ENCODE measurements around the gene ZDHHC3. TPM values are rescaled to one million over a fixed set of nuclear protein-coding genes. Genes with fewer than 3 reads are reported as not detected.

Gene ZDHHC3
- total RNA-seq, 1 experiment from 2014 or later: 136 TPM

DNA sequence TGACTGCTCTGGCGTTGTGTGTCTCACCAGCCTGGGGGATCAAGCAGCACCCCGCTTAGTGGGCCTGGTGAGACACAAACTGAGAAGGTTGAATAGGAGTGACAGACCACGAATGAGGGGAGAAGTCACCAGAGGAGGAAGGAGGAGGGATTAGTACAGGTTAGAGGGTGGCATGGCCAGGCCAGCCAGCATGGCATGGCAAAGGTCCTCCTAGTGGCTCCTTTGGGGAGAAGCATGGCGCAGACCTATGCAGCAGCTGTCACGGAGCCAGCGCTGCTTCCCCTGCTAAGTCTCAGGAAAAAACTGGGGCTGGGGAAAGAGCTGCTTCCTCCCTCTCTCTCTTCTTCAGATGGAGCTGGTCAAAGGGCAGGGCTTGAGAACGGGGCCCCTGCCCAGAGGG is 48.6 kb downstream of the ZDHHC3 start:
- DNase-seq (ENCODE audit: low spot score): no peak

DNA sequence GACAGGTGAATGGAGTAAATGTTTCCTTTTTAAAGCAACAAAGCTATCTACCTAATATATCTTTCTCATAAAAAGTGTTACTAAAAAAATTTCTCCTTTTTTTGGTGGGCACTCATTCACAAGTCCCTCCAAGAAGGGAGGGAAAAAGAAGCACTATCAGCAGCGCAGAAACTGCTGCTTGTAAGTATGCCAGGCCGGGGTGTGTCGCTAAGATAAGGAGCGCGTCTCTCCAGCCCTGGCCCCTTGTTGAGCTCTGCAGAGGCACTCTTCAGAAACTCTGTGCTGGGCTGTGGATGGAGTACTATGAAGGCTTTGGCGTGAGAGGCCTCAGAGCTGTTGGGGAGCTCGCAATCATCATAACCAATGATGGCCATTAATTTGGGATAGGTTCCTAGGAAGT is 49.1 kb downstream of the ZDHHC3 start:
- no peak for DNase-seq (ENCODE audit: low spot score)

DNA sequence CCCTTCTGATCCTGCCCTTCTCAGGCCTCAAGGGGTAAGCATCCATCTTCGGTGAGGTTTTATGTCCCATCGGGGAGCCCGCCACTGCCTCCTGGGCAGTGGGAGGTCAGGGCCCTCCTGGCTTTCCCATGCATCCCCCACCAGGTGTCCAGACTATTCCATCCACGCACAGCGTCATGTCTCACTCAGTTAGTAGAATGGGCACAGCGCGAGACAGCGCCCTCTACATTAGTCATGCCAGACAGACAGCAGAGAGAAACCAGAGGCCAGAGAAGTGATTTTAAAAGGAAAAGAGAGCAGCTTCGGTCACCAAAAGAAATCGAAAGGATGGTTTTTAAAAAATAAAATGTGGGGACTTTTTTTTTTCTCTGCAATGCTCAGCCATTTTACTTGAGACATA is 49.8 kb downstream of the ZDHHC3 start:
- no peak for DNase-seq (ENCODE audit: low spot score)

DNA sequence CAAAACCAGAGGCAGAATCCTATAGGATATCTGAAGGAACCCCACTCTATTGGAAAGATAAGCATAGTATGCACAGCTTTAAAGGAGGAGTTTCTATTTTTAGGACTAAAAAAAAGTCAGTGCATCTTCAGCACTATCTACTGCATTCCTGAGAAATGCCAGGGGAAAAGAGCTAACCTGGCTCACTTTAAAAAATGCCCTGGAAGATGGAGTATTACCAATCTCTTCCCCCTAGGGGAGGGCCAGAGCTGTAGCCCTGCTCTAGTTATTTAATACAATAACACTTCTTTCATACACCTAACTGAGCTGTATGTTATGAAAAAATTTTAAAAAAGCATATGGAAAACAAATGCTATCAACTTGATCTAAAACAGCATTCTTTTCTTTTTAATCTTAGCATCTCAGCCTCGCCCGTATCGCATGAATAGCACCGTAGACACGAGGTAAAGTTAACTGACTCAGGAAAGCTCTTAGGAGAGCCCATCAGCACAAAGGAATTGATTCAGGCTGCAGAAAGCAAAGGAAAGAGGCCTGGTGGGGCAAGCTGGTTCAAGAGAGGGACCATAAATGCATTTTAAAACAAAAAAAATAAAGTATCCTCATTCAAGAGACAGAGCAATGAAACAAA is 51.4 kb downstream of the ZDHHC3 start:
- no peak for DNase-seq (ENCODE audit: low spot score)

DNA sequence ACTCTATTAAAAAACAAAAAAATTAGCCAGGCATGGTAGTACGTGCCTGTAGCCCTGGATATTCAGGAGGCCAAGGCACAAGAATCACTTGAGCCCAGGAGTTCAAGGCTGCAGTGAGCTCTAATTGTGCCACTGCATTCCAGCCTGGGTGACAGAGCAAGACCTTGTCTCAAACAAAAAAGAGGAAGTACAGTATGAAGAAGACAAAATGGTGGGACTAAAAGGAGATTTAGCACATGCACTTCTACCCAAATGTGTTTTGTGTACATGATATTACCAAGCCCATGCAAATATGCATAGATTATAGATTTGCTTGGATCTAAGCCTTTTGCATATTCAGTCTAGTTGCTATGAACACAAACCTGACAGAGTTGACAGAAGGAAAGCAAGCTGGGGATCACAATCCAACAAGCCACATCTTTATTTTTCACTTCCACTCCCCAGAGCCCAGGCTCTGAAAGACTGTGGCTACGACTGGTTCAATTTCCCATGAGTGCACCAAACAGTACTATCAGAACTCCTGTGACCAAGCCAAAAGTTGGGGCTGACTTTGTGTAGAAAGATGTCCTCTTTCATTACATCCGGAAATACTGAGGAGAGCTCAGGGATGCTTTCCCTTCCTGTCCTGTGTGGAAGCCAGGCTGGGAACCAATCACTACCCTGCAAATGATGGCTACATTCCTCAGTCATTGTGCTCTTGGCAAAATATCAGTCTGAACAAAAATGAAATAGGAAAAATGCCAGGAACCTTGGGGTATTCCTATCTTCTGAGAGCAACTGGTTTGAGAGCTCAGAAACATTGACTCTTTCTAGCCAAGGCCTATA is 52.1 kb downstream of the ZDHHC3 start:
- no peak for DNase-seq (ENCODE audit: low spot score)

DNA sequence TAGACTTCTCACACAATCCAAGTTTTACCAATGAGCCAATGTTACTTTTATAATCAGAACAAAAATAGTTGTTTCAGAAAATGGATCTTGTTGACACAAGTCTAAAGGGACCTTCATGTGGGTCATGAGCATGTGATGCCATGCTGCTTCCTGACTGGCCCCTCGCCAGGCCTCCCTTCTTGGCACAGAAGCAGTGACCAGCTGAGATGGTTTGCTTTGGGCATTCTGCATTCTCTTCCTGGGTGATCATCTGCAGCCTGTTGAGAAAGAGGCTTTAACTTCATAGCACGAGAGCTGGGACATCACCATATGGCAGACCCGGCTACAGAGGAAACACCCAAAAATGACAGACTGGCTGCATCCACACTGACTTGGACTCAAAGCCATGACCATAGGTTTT is 55.9 kb downstream of the ZDHHC3 start:
- DNase-seq (ENCODE audit: low spot score): no peak

DNA sequence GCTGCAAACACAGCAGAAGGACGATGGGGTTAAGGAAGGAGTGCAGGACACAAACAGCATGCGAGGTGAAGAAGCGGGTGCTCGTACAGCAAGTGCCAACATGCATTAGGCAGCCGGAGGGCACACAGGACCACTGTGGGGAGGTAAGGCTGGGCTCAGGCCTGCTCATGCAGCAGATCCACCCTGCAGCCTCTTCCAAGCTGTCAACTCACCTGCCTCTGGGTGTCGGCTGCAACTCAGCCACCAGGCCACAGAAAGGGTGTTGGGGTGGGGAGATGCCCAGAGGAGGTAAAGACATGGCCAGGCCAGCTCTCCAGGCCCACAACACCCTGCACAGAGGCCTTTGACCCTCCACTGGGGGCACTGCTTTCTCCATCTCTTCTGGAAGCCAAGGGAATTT is 57.4 kb downstream of the ZDHHC3 start:
- DNase-seq (ENCODE audit: low spot score): no peak

DNA sequence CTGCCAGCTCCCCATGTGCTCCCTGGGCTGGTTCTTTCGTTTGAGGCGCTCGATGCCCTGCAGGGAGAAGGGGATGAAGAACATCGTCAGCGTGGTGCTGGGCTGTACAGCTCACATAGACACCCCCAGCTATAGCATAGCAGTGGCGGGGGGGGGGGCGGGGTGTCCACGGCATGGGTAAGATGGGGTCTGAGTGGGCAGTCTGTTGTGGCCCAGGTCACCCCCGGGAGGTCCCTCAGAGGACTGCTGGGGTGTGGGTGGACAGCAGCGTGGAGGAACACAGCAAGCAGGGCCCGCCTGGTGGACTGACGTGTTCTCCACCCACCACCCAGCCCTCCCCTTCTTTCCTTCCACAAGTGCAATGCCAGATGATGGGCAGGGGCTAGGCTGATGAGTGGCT is 57.9 kb downstream of the ZDHHC3 start:
- DNase-seq (ENCODE audit: low spot score): no peak

DNA sequence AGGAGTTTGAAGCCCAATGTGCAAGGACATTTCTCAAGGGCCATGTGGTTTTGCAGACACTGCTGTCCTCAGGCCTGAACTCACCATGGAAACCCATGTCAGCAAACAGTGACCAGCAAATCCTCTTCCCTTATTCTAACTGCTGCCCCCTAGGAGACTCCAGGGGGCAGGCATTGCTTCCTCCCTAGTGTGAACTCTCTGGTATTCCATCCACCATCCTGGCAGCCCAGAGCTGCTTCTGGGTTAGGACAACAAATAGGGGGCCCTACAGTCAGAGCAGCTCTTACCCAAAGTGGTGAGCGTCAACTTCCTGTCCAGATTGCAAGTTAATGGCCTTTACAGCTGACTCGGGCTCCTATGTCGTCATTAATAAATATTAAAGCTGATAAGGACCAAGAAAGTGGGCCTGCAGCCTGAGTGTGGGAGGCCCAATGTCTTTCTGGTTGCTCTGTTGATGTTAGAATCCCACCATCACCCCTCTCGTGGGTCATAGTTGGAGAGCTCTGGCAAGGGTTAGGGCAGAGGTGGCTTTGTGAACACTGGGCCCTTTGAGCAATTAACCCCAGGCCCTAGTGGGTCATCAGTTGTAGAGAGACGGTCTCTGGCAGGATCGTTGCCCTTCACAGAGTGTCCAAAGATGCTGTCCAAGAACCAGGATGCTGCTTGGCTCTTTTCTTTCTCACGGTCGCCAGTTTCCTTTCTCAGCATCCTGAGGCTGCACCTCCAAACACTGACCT is 60.1 kb downstream of the ZDHHC3 start:
- peak; percentile 8 for DNase-seq (ENCODE audit: low spot score)

DNA sequence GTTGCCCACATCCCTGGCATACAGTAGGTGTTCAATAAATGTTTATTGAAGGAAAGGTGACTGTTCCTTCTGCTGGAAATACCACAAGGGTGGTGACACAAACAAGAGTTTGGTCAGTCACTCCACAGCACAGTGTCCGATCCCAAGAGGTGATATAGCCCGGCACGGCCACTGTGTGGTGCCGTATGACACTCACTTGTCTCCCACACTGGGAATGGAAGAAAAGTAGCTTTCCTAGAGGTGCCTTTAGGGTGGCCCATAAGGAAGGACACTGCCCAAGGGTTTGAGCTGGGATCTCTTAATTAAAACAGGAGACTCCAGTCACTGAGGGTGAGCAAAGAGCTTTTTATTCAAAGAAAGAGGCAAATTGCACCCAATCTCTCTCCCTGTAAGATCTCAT is 61.0 kb downstream of the ZDHHC3 start:
- DNase-seq (ENCODE audit: low spot score): peak; percentile 39

DNA sequence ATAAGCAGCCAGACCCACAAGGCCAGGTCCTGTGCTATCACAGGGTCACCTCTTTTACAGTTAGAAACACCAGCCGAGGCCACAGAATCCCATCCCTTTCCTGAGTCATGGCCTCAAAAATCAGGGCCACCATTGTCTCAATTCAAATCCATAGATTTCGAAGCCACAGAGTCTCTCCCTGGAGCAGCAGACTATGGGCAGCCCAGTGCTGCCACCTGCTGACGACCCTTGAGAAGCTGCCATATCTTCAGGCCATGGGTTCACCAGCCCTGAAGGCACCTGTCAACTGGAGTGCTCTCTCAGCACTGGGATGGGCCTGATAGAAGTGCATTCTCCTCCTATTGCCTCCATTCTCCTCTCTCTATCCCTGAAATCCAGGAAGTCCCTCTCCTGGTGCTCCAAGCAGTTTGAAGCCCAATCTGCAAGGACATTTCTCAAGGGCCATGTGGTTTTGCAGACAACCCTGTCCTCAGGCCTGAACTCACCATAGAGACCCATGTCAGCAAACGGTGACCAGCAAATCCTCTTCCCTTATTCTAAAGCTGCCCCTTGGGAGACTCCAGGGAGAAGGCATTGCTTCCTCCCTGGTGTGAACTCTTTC is 62.0 kb downstream of the ZDHHC3 start:
- DNase-seq (ENCODE audit: low spot score): peak; percentile 85

DNA sequence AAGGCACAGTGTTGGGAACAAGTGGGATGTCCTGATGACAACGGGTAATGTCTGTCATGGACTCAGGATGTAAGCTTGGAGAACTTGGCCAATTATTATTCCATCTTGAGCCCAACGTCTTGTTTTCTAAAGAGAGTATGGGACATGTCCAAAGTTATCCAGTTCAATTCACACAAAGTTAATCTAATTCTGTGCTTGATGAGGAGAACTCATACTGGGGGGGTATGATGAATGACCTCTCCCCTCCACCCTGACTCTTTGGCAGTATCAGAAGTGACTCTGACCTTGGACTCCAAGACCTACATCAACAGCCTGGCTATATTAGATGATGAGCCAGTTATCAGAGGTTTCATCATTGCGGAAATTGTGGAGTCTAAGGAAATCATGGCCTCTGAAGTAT is 65.3 kb downstream of the ZDHHC3 start:
- no peak for DNase-seq (ENCODE audit: low spot score)

DNA sequence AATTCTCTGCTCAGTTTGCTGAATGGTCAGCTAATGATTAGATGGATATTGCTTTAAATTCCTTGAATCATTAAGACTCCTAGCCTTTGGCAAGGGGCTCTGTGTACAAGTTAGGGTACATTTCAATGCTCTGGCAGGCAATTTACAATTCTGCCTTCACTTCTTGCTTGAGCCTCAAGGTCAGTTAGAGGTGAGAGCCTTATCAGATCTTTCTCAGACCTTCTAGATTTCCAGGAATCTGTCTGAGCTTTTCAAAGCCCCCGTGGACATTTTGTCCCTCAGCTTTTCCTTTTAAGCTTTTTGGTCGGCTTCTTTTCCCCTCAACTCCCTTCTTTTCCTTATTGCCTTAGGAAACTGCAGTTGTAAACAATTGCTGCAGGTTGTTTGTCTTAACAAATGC is 66.9 kb downstream of the ZDHHC3 start:
- DNase-seq (ENCODE audit: low spot score): no peak

DNA sequence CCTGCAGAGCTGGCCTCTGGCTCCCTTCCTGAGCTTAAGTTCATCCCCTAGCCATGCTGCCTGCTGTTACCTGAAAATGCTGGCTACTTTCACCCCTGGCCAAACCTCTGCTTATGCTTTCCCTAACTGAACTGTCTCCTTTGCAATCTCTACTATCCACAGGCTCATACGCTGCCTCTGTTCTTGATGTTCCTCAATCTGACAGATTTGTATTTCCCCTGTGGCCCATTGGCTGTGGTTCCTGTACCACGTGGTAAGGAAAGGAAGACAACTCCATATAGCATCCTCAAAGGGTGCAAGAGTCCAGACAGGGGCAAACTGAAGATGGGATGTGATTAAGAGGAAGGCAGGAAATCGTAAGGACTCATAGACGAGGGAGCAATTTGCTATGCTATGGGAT is 68.4 kb downstream of the ZDHHC3 start:
- no peak for DNase-seq (ENCODE audit: low spot score)

DNA sequence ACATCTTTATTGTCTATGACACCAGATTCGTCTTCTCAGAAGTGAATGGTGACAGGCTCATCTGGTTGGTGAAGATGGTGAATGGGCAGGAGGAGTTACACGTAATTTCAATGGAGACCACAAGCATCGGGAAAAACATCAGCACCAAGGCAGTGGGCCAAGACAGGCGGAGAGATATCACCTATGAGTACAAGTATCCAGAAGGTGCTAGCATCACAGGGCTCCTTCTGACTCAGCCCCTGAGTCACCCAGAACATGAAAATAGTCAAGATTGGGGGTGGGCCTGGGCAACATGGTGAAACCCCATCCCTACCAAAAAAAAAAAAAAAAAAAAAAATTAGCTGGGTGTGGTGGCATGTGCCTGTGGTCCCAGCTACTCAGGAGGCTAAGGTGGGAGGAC is 69.0 kb downstream of the ZDHHC3 start:
- no peak for DNase-seq (ENCODE audit: low spot score)

DNA sequence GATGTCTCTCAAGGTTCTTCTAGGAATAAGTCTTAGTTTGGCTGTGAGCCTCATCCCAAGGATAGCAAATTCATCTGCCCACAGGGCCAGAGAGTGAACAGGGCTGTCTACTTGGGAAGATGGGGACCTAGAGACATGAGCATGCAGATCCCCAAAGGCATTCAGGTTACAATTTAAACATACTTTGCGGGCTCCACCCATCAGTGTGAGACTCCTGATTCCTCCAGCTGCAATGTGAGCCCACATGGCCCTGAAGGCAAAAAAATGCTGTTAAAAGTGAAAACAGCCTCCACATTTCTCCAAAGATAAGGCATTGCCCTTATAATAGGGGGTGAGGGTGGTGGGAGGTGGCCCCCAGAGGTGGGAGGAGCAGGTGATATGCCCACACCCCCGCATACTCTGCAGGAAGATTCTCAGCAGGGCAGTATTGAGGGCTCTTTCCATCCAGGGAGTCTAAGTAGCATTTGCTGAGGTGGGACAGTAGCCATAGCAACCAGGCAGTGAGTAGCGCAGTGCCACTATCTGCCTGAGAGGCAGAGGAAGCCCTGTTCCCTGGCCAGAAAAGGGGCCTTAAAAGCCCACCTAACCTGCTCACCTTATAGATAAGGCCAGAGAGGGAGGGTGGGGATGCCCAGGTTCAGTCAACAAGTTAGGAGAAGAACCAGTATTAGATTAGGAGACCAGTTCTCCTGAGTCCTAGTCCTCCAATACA is 70.4 kb downstream of the ZDHHC3 start:
- no peak for DNase-seq (ENCODE audit: low spot score)

DNA sequence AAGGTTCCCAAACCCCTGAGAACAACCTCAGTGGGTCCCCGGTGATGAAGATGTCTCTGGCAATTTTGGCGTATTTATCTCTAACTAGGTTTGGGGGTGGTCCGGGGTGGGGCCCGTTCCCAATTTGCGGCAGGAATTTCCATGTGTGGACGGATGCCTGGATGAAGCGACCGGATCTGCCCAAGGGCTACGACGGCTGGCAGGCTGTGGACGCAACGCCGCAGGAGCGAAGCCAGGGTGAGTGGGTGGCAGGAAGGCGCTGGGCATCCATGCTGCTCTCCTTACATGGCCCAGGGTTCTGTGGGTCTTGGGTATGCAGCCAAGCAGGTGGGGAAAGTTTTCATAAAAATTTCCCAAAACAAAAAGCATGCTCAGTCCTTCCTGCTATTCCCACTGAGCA is 72.2 kb downstream of the ZDHHC3 start:
- no peak for DNase-seq (ENCODE audit: low spot score)

DNA sequence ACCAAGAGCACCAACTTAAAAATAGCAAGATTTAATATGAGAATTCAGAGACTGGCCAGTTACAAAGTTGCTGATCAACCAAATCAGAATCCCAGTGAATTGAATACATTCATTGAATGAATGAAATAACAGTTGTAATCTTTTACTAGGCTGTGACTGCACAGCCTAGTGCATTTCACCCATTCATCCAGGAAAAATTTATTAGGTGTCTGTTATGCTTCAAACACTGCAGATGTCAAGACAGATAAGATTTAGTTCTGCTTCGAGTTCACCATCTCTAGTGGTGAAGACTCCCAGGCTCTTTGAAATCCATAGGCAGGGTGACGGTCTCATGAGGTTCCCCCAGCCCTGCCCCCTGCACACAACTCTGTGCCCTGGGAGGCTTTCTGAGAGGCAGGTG is 72.7 kb downstream of the ZDHHC3 start:
- no peak for DNase-seq (ENCODE audit: low spot score)

DNA sequence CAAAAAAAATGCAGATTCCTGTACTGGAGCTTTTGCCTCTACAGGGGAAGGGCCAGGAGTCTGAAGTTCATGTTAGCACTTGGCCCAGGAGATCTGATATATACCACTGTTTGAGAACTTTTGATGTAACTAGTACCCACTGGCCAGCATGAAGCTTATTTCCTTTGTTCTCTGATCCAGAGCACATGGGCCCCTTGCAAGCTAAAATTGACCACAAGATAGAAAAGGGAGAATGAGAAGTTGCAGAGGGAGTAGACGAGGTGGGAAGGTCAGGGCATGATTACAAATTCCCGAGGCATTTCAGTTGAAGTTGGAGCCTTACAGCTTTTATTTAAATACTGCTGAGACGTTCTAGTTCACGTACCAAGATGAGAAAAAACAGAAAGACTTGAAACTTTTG is 73.3 kb downstream of the ZDHHC3 start:
- DNase-seq (ENCODE audit: low spot score): no peak

DNA sequence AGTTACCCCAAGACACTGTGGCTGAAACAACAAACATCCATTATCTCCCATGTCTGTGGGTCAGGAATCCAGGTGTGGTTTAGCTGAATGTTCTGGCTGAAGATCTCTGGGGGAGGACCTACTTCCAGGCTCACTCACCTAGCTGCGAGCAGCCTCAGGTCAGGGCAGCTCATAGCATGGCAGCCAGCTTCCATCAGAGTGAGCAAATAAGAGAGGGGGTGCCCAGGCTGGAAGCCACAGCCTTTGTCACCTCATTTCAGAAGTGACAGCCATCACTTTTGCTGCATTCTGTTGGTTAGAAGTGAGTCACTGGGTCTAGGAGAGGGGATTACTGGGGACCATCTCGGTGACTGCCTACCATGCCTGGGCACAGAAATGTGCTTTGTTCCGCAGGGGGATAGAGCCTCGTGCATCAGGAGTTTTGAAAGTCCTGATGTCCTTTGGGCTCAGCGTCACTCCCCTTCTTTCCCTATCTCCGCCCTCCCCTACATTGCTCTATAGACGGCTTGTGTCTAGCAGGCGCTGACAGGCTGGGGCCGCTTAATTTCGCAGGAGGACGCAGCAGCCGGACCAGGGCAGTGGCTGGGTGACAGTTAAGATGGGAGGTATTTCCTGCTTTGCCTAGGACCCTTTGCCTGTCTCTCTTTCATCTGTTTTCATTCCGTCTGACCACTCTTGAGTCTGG is 76.1 kb downstream of the ZDHHC3 start:
- DNase-seq (ENCODE audit: low spot score): no peak

DNA sequence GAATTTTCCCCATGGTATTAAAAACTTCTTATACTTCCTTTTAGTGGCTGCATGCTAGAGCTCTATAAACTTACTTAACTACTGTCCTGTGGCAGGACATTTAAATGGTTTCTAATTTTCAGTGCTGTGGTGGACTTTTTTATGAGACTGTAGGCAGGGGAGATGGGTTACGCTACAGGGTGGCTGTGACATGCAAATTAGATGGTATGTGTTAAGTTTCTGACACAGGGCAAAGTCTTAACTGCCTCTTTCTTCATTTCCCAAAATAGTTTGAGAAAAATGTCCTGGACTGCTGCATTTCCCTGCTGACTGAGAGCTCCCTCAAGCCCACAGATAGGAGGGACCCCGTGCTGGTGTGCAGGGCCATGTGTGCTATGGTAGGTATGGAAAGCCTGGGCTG is 79.5 kb downstream of the ZDHHC3 start:
- DNase-seq (ENCODE audit: low spot score): no peak
